ENCODE data around the gene EXOC3L4.
"Not testable (repeated sequence)": the region's sequence is repeated elsewhere in the genome, so short reads cannot be mapped to it uniquely, and the experiment has no call there.

Gene EXOC3L4

GRCh38 chr14:103136388-103137271 lies 42.1 kb downstream of the EXOC3L4 start:
- peak; percentile 26 for DNase-seq

GRCh38 chr14:103137689-103138300 lies 43.3 kb downstream of the EXOC3L4 start:
- no peak for DNase-seq

- DNase-seq, result no peak
These were observed 44.0 kb downstream of the EXOC3L4 start for GRCh38 chr14:103138301-103139131.

GRCh38 chr14:103139132-103140025 lies 44.9 kb downstream of the EXOC3L4 start:
- no peak for DNase-seq

- peak; percentile 86 for DNase-seq
These were observed 46.0 kb downstream of the EXOC3L4 start for GRCh38 chr14:103140316-103141109.

GRCh38 chr14:103141117-103141796 lies 46.7 kb downstream of the EXOC3L4 start:
- DNase-seq, result peak; percentile 12

- DNase-seq, result no peak
These were observed 47.5 kb downstream of the EXOC3L4 start for GRCh38 chr14:103142026-103142425.

- no peak for DNase-seq
These were observed 48.3 kb downstream of the EXOC3L4 start for GRCh38 chr14:103142721-103143302.

- DNase-seq, result peak; percentile 35
These were observed 49.0 kb downstream of the EXOC3L4 start for GRCh38 chr14:103143506-103143905.

GRCh38 chr14:103144085-103144484 lies 49.6 kb downstream of the EXOC3L4 start:
- DNase-seq, result peak; percentile 38

GRCh38 chr14:103146141-103146709 lies 51.7 kb downstream of the EXOC3L4 start:
- no peak for DNase-seq

GRCh38 chr14:103149351-103150237 lies 55.1 kb downstream of the EXOC3L4 start:
- no peak for DNase-seq

- peak; percentile 11 for DNase-seq
These were observed 56.9 kb downstream of the EXOC3L4 start for GRCh38 chr14:103151270-103151945.

- DNase-seq, result peak; percentile 66
These were observed 60.5 kb downstream of the EXOC3L4 start for GRCh38 chr14:103155010-103155409.

GRCh38 chr14:103155416-103155815 lies 60.9 kb downstream of the EXOC3L4 start:
- DNase-seq, result not testable (repeated sequence)

- no peak for DNase-seq
These were observed 61.4 kb downstream of the EXOC3L4 start for GRCh38 chr14:103155826-103156394.

- no peak for DNase-seq
These were observed 62.3 kb downstream of the EXOC3L4 start for GRCh38 chr14:103156651-103157378.
